ENCODE results near the gene INSL6. TPM values are rescaled to one million over a fixed set of nuclear protein-coding genes. Genes with fewer than 3 reads are reported as not detected.
A peak's percentile ranks its signal among the peaks of the same experiment; 100 is the strongest.

The INSL6 gene
- total RNA-seq, 1 experiment from 2014 or later: not detected

DNA sequence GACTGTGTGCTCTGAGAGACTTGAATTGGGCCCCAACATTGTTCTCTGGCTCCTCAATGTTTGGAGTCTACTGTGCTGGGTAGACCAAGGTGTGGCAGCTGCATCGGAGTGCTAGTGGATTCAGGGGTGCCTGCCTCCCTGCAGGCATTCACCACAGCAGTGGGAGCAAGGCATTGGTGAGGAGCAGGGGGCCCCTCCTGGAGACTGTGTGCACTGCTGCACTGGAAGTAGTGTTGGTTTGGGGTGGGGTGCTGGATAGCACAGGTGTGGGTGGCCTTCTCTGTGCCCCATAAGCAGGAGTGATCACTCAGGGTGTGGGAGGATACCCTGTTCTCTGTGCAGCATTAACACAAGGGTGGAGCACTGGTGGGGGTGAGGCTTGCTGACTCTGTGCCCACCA is 39.2 kb downstream of the INSL6 start:
- Mint-ChIP-seq H3K27ac (peak overlapping the region in 1 of 3 experiments; percentile 27; a peak in 2 of 7 replicates), H3K27me3 (ENCODE audit: low read depth) (0 out of 2 replicates have a peak, but pooled peaks cover 1% of the 10 kb centered on the region), H3K4me1 (peaks cover 2 to 7% of the 10 kb centered on the region in 2 experiments; a peak in 2 of 4 replicates), H3K9me3 (peaks cover 3 to 20% of the 10 kb centered on the region in 2 experiments; a peak in 4 of 5 replicates), H3K36me3 (ENCODE audit: insufficient read depth in 1 of 3, low read depth in 3 of 3) (peaks cover 4 to 16% (median 8%) of the 10 kb centered on the region in 3 experiments; a peak in 5 of 7 replicates), H3K4me3 (no peak overlapping the region)
- H3K79me1 ChIP-seq (ENCODE audit: insufficient read depth, low read depth, low read length, poor library complexity, severe bottlenecking): no peaks in the 10 kb centered on the region
- H2AFZ ChIP-seq (ENCODE audit: low read length): no peak overlapping the region
- H3K27ac ChIP-seq (ENCODE audit: insufficient read length, low read depth, low read length): no peak overlapping the region
- no peak overlapping the region; the same call in 1 of the 2 replicates for H3K14ac ChIP-seq (ENCODE audit: insufficient read depth, low read length)
- no peak overlapping the region for H3T11ph ChIP-seq (ENCODE audit: low read length)
- no peak overlapping the region for H3K23ac ChIP-seq (ENCODE audit: insufficient read length, low read depth, low read length)
- H3K9me3 ChIP-seq (ENCODE audit: control insufficient read depth, low read depth, low read length): no peaks in the 10 kb centered on the region
- no peak overlapping the region for H3K9ac ChIP-seq (ENCODE audit: extremely low read depth, insufficient read length, low read length)
- H4K91ac ChIP-seq (ENCODE audit: insufficient read length, low read depth, low read length): no peak overlapping the region
- no peaks in the 10 kb centered on the region for H4K20me1 ChIP-seq (ENCODE audit: control insufficient read depth, insufficient read depth, insufficient read length)
- H3K56ac ChIP-seq (ENCODE audit: insufficient read length, low read depth, low read length): no peak overlapping the region
- no peak overlapping the region for H2BK120ac ChIP-seq (ENCODE audit: low read depth, low read length, poor library complexity, severe bottlenecking)
- no peak overlapping the region for H3K4ac ChIP-seq (ENCODE audit: low read depth, low read length)
- no peak overlapping the region for H3K4me2 ChIP-seq (ENCODE audit: insufficient read depth, insufficient read length, low read length)
- H2BK12ac ChIP-seq (ENCODE audit: insufficient read length, low read depth, low read length): no peak overlapping the region
- no peak overlapping the region for H2BK5ac ChIP-seq (ENCODE audit: insufficient read length, low read length)
- H3K79me2 ChIP-seq (ENCODE audit: insufficient read depth, low read length): no peaks in the 10 kb centered on the region
- H3K23me2 ChIP-seq (ENCODE audit: insufficient read length, low read depth, low read length, poor library complexity, severe bottlenecking): no peaks in the 10 kb centered on the region
- no peak overlapping the region for H2BK20ac ChIP-seq (ENCODE audit: low read depth, low read length, poor library complexity, severe bottlenecking)
- DNase-seq: no peak
- no peak overlapping the region for H2BK15ac ChIP-seq (ENCODE audit: low read depth, low read length)
- H4K8ac ChIP-seq (replicated peaks; ENCODE audit: insufficient read length, low read depth, low read length): no peak overlapping the region
- peak overlapping the region; percentile 78 for H4K5ac ChIP-seq (ENCODE audit: insufficient read length, low read depth, low read length)
- TF ChIP-seq, protein P1, sequence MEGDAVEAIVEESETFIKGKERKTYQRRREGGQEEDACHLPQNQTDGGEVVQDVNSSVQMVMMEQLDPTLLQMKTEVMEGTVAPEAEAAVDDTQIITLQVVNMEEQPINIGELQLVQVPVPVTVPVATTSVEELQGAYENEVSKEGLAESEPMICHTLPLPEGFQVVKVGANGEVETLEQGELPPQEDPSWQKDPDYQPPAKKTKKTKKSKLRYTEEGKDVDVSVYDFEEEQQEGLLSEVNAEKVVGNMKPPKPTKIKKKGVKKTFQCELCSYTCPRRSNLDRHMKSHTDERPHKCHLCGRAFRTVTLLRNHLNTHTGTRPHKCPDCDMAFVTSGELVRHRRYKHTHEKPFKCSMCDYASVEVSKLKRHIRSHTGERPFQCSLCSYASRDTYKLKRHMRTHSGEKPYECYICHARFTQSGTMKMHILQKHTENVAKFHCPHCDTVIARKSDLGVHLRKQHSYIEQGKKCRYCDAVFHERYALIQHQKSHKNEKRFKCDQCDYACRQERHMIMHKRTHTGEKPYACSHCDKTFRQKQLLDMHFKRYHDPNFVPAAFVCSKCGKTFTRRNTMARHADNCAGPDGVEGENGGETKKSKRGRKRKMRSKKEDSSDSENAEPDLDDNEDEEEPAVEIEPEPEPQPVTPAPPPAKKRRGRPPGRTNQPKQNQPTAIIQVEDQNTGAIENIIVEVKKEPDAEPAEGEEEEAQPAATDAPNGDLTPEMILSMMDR (conservative IDR thresholded peaks at IDR 0.05): no peak
- H3K18ac ChIP-seq (ENCODE audit: insufficient read length, low read depth, low read length): no peak overlapping the region
- no peak overlapping the region for H2AK5ac ChIP-seq (ENCODE audit: insufficient read length, low read length)
- WGBS (ENCODE audit: extremely low coverage, insufficient read length, low lambda C conversion rate): no CpG with 5 or more reads among the region's 1 CpG
- no peaks in the 10 kb centered on the region for H3K4me1 ChIP-seq (ENCODE audit: insufficient read depth, low read length)
- no peaks in the 10 kb centered on the region for H3K27me3 ChIP-seq (ENCODE audit: insufficient read depth, low read length)

Data from H9 (cell line).